Heart right ventricle (tissue), 16 donors: Measurements from ENCODE around the gene GPS1. TPM values are rescaled to one million over a fixed set of nuclear protein-coding genes. Genes with fewer than 3 reads are reported as not detected.
A peak's percentile ranks its signal among the peaks of the same experiment; 100 is the strongest.

Experiments
- ATAC-seq, 8 donors: fragments of 200-7000 bp; cut with Tn5 transposase; one replicate each; pipeline ENCODE4 v1.9.1; 2020; ENCODE audit warnings: mild to moderate bottlenecking in 8 of 8, moderate library complexity in 8 of 8, moderate number of reproducible peaks in 1 of 8
- DNase-seq, 2 donors: peaks; one replicate each; pipeline ENCODE4 v3.0.0-alpha.2; 2020
- H3K27ac ChIP-seq, 10 donors: fragments of 200-600 bp; sonication (generic) in 2 of 10; one replicate each; pipeline versions ENCODE4 v1.5.0 to v1.8.0; 2020 to 2022; ENCODE audit warnings: mild to moderate bottlenecking in 3 of 10
- H3K27me3 ChIP-seq, 7 donors: fragments of 200-600 bp; one replicate each; pipeline ENCODE4 v1.8.0; 2021 to 2022; ENCODE audit warnings: mild to moderate bottlenecking in 2 of 7
- H3K36me3 ChIP-seq, 9 donors: fragments of 200-600 bp; sonication (generic) in 1 of 9; one replicate each; pipeline versions ENCODE4 v1.5.0 to v1.8.0; 2020 to 2022; ENCODE audit warnings: mild to moderate bottlenecking in 2 of 9
- H3K4me1 ChIP-seq, 9 donors: fragments of 200-600 bp; sonication (generic) in 1 of 9; one replicate each; pipeline versions ENCODE4 v1.5.0 to v1.8.0; 2020 to 2022; ENCODE audit warnings: mild to moderate bottlenecking in 4 of 9
- H3K4me3 ChIP-seq, 10 donors: fragments of 200-600 bp; sonication (generic) in 2 of 10; one replicate each; pipeline versions ENCODE4 v1.5.0 to v1.8.0; 2020 to 2022; ENCODE audit warnings: mild to moderate bottlenecking in 7 of 10, moderate library complexity in 2 of 10
- H3K9me3 ChIP-seq, 11 donors: fragments of 200-600 bp in 10 of 11; sonication (generic) in 2 of 11; one replicate each; pipeline versions ENCODE4 v1.5.0 to v1.8.0; 2013 to 2022; ENCODE audit warnings: mild to moderate bottlenecking in 2 of 11, control low read depth in 1 of 11, moderate library complexity in 1 of 11
- CTCF ChIP-seq, 9 donors: fragments of 200-600 bp; sonication (generic) in 2 of 9; IDR thresholded peaks; one replicate each; pipeline versions ENCODE4 v1.5.0 to v1.8.0; 2021 to 2022; ENCODE audit warnings: antibody characterized with exemption in 9 of 9, mild to moderate bottlenecking in 5 of 9, moderate library complexity in 1 of 9
- WGBS, 2 donors: extraction: QIAGEN DNeasy Blood & Tissue Kit; methylation state at CpG; one replicate each; pipeline ENCODE4 v1.1.7; 2013; ENCODE audit warnings: inconsistent platforms in 1 of 2; 5-methylcytosine and 5-hydroxymethylcytosine counted together
- intact Hi-C, 10 donors: fragments of 100-400 bp; cut with DNase I; formaldehyde crosslinking; loops; one replicate each; pipeline versions ENCODE4 v1.11.1 to v1.14.2; 2022
- polyA plus RNA-seq, 2 donors: library from polyadenylated mRNA; stranded (reverse); fragments of 200-250 nt; gene quantifications; one replicate each; pipeline ENCODE4 v1.2.3, GENCODE V29; 2013
- total RNA-seq, 10 donors: library from RNA; stranded (reverse); fragmentation: NEBNext Ultra II Directional in 3 of 10; extraction: Animal tissue kit (Norgen Biotek cat#: 25700) in 3 of 10; gene quantifications; one replicate each; pipeline versions ENCODE4 v1.2.1 to v1.2.4, GENCODE V29; 2021 to 2023
- donor health status: Arrhythmogenic right ventricular cardiomyopathy.
- donor health status: ischemic (EF 13 %, LVEDD 7.1; RV severe dilation, severe dysfunction).
- donor health status: healthy with polysubstance abuse.
- donor health status: DM: no; HTN: yes; CAD: no.
- donor health status: DM: no; HTN: no; CAD: no.
- donor health status: ischemic (EF 25% LVEDD 6.9; RV normal size, moderate dysfunction).
- donor health status: ischemic (EF 25% LVEDD 5.7; RV mildly dilated, moderate dysfunction).
- donor health status: healthy.
- donor health status: DM: yes; HTN: yes; CAD: no.
- donor health status: Ischemic cardiomyopathy.
- donor health status: ischemic (EF 35%, LVEDD 5.7; RV mildly dilated, moderate dysfunction).
- donor health status: nonischemic (EF 11% LVEDD 7.7; RV severe dilation, severe dysfunction).
- donor health status: DM: yes; HTN: yes; CAD: no.
- donor health status: PGD.
- donor health status: ischemic (EF 29% LVEDD 5.4; RV normal size, mild dysfunction).
- donor health status: nonischemic (EF 23%, LVEDD 6.1; RV moderate dilation, normal function).

Gene GPS1
- total and polyA plus RNA-seq, 12 donors: 68.9 to 183 (median 81.9) TPM

- WGBS, 2 donors: 92 to 93% methylated on average over 39 of the region's 39 CpGs
- H3K27ac ChIP-seq: no peak overlapping the region
- ATAC-seq: no peak
- no peak overlapping the region for H3K4me3 ChIP-seq
- peaks cover 0 to 100% (median 75%) of the 10 kb centered on the region in 9 donors for H3K36me3 ChIP-seq
- H3K9me3 ChIP-seq: no peaks in the 10 kb centered on the region
- intact Hi-C loops: no loop called here
- DNase-seq: peak in 1 of 2 donors; percentile 16
- H3K4me1 ChIP-seq: no peaks in the 10 kb centered on the region
- TF ChIP-seq CTCF (IDR thresholded peaks at IDR 0.05): no peak
- no peaks in the 10 kb centered on the region for H3K27me3 ChIP-seq
Measured at GRCh38 chr17:82086941-82087906, 35.5 kb downstream of the GPS1 start.

DNA sequence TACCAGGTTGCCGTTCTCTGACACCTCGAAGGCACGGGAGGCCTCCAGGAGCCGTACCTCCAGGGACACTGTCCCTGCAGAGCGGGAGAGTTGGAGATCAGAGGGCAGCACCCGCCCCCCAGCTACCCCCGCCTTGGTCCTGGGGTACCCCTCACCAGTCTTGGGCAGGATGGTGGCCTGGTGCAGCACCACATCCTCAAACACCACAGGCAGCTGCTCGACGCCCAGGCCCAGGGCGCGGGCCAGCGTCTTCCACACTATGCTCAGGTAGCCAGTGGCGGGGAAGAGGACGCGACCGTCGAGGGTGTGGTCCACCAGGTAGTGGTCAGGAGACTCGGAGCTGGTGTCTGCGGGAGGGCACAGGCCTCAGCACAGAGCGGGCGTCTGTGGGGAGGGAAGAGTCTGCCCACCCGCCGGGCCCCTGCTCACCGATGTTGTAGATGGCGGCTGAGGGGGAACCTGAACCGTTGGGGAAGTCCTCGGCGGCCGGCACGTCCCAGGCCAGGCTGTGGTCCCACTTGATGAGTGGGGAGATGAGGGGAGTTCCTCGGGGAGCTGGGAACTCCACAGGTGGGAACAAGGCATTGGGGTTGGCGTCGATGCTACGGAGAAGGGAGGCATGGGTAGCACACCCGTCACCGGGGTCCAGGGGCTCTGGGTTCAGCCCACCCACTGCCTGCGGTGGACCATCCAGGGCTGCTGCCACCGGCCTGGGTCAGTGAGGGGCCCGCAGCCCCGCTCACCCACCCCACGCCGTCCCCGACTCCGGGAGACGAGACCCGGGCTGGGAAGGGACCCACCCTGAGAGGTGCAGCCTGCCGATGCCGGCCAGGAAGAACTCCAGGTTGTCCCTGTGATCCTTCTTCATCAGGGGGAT is 36.5 kb downstream of the GPS1 start:
- DNase-seq: peak in 1 of 2 donors; percentile 10

GRCh38 chr17:82088838-82089722 is 37.4 kb downstream of the GPS1 start:
- ATAC-seq: no peak
- H3K4me3 ChIP-seq: no peak overlapping the region
- H3K9me3 ChIP-seq: no peaks in the 10 kb centered on the region
- intact Hi-C loops: no loop called here
- H3K4me1 ChIP-seq: no peaks in the 10 kb centered on the region
- no peaks in the 10 kb centered on the region for H3K27me3 ChIP-seq
- H3K27ac ChIP-seq: no peak overlapping the region
- 95 to 96% methylated on average over 47 of the region's 47 CpGs for WGBS, 2 donors
- DNase-seq: no peak
- H3K36me3 ChIP-seq: peaks cover 5 to 100% (median 75%) of the 10 kb centered on the region in 9 donors
- no peak for TF ChIP-seq CTCF (IDR thresholded peaks at IDR 0.05)

More for the DNA sequence above, 36.5 kb downstream of the GPS1 start:
- no peak overlapping the region for H3K27ac ChIP-seq
- H3K27me3 ChIP-seq: no peaks in the 10 kb centered on the region
- intact Hi-C loops: no loop called here
- TF ChIP-seq CTCF (IDR thresholded peaks at IDR 0.05): no peak
- no peak overlapping the region for H3K4me3 ChIP-seq
- no peaks in the 10 kb centered on the region for H3K9me3 ChIP-seq
- no peak for ATAC-seq
- no peaks in the 10 kb centered on the region for H3K4me1 ChIP-seq
- peaks cover 3 to 100% (median 75%) of the 10 kb centered on the region in 9 donors for H3K36me3 ChIP-seq
- WGBS, 2 donors: 95 to 97% methylated on average over 45 to 48 of the region's 48 CpGs
